Smooth muscle cell (in vitro differentiated cells): ENCODE results near the gene PRPF19. TPM values are rescaled to one million over a fixed set of nuclear protein-coding genes. Genes with fewer than 3 reads are reported as not detected.

ENCODE experiments used
- DNase-seq: peaks from one replicate; lab custom pipeline; 2025; ENCODE audit not compliant: unreplicated experiment; lab: John Stamatoyannopoulos, UW
- H2AFZ ChIP-seq: fragments of 200-600 bp; sonication (generic); 2 replicates; pipeline ENCODE4 v1.6.0; 2016; ENCODE audit warnings: antibody characterized with exemption, low read depth, mild to moderate bottlenecking
- H3F3A ChIP-seq: fragments of 200-600 bp; sonication (generic); 2 replicates; pipeline ENCODE4 v1.6.0; 2017; ENCODE audit warnings: antibody characterized with exemption, low read depth
- H3K27ac ChIP-seq: fragments of 200-600 bp; sonication (generic); 2 replicates; pipeline ENCODE4 v1.5.1; 2016; ENCODE audit warnings: low read depth, mild to moderate bottlenecking
- H3K27me3 ChIP-seq: fragments of 200-600 bp; sonication (generic); 2 replicates; pipeline ENCODE4 v1.6.1; 2016; ENCODE audit warnings: low read depth, mild to moderate bottlenecking
- H3K36me3 ChIP-seq: fragments of 200-600 bp; sonication (generic); 2 replicates; pipeline ENCODE4 v1.5.1; 2016; ENCODE audit warnings: low read depth
- H3K4me1 ChIP-seq: fragments of 200-600 bp; sonication (generic); 2 replicates; pipeline ENCODE4 v1.5.1; 2016; ENCODE audit warnings: low read depth
- H3K4me2 ChIP-seq: fragments of 200-600 bp; sonication (generic); 2 replicates; pipeline ENCODE4 v1.6.0; 2016; ENCODE audit warnings: mild to moderate bottlenecking
- H3K4me3 ChIP-seq: fragments of 200-600 bp; sonication (generic); 2 replicates; pipeline ENCODE4 v1.5.1; 2016; ENCODE audit warnings: mild to moderate bottlenecking
- H3K79me2 ChIP-seq: fragments of 200-600 bp; sonication (generic); 2 replicates; pipeline ENCODE4 v1.6.0; 2016; ENCODE audit warnings: low read depth, mild to moderate bottlenecking
- H3K9ac ChIP-seq: fragments of 200-600 bp; sonication (generic); 2 replicates; pipeline ENCODE4 v1.6.0; 2016; ENCODE audit warnings: low read depth
- H3K9me3 ChIP-seq: fragments of 200-600 bp; sonication (generic); replicated peaks from 2 replicates; pipeline ENCODE4 v1.5.1; 2016; ENCODE audit warnings: low read depth
- H4K20me1 ChIP-seq: fragments of 200-600 bp; sonication (generic); 2 replicates; pipeline ENCODE4 v1.6.0; 2016; ENCODE audit warnings: low read depth
- CTCF ChIP-seq: fragments of 200-600 bp; sonication (generic); IDR thresholded peaks from 2 replicates; pipeline ENCODE4 v1.5.1; 2017; ENCODE audit warnings: borderline replicate concordance, mild to moderate bottlenecking, antibody characterized with exemption; ENCODE audit not compliant: insufficient read depth, poor library complexity, severe bottlenecking
- WGBS: methylation state at CpG from one replicate; pipeline ENCODE4 v1.1.7; 2016; ENCODE audit warnings: low lambda C conversion rate; 5-methylcytosine and 5-hydroxymethylcytosine counted together
- polyA plus RNA-seq: library from polyadenylated mRNA; unstranded; fragments of >200 nt; fragmentation: Nextera tagmentation; extraction: Ambion mirVana; gene quantifications from 2 replicates; pipeline ENCODE4 v1.2.1, GENCODE V29; 2016
- total RNA-seq: library from RNA; depleted of rRNA; stranded (reverse); fragments of >200 nt; gene quantifications from 2 replicates; pipeline ENCODE4 v1.2.3, GENCODE V29; 2014

The PRPF19 gene
- total and polyA plus RNA-seq, 2 experiments from 2014 or later: 10.2 to 33.0 TPM

- H4K20me1 ChIP-seq: no peaks in the 10 kb centered on the region
- H3K79me2 ChIP-seq: no peaks in the 10 kb centered on the region
- DNase-seq: no peak
- H2AFZ ChIP-seq: no peak overlapping the region
- H3K4me3 ChIP-seq: no peak overlapping the region
- peaks cover 11% of the 10 kb centered on the region for H3K27me3 ChIP-seq
- no peak overlapping the region for H3K27ac ChIP-seq
- no peak overlapping the region for H3K9ac ChIP-seq
- WGBS: 86% methylated on average over 11 of the region's 11 CpGs
- no peaks in the 10 kb centered on the region for H3K9me3 ChIP-seq
- no peaks in the 10 kb centered on the region for H3F3A ChIP-seq
- peak; percentile 16 for TF ChIP-seq CTCF
- H3K4me2 ChIP-seq: no peak overlapping the region
- no peaks in the 10 kb centered on the region for H3K4me1 ChIP-seq
- no peaks in the 10 kb centered on the region for H3K36me3 ChIP-seq
These were observed 38.3 kb upstream of the PRPF19 start for GRCh38 chr11:60944490-60945294.

- Histone ChIP-seq H3K79me2 (no peaks in the 10 kb centered on the region), H3K36me3 (no peaks in the 10 kb centered on the region), H3K9me3 (no peaks in the 10 kb centered on the region), H4K20me1 (no peaks in the 10 kb centered on the region), H3K9ac (no peak overlapping the region), H3K4me1 (no peaks in the 10 kb centered on the region), H3F3A (no peaks in the 10 kb centered on the region), H3K27ac (no peak overlapping the region), H3K4me3 (no peak overlapping the region), H2AFZ (no peak overlapping the region), H3K4me2 (no peak overlapping the region), H3K27me3 (no peaks in the 10 kb centered on the region)
- 81% methylated on average over 9 of the region's 9 CpGs for WGBS
- TF ChIP-seq CTCF: no peak
- no peak for DNase-seq
These were observed 36.7 kb upstream of the PRPF19 start for GRCh38 chr11:60942970-60943565.

- Histone ChIP-seq H3K4me1 (no peaks in the 10 kb centered on the region), H4K20me1 (no peaks in the 10 kb centered on the region), H3K4me2 (no peak overlapping the region), H3K79me2 (no peaks in the 10 kb centered on the region), H3K9ac (no peak overlapping the region), H2AFZ (no peak overlapping the region), H3F3A (no peaks in the 10 kb centered on the region), H3K4me3 (no peak overlapping the region), H3K27ac (no peak overlapping the region), H3K36me3 (no peaks in the 10 kb centered on the region), H3K9me3 (no peaks in the 10 kb centered on the region), H3K27me3 (no peaks in the 10 kb centered on the region)
- 75% methylated on average over 4 of the region's 4 CpGs for WGBS
- DNase-seq: no peak
- no peak for TF ChIP-seq CTCF
These were observed 35.8 kb upstream of the PRPF19 start for GRCh38 chr11:60942219-60942618.
